Dedifferentiated amniotic fluid mesenchymal stem cell (primary cell): Measurements from ENCODE around the gene CPNE4.
"Not testable (repeated sequence)": the region's sequence is repeated elsewhere in the genome, so short reads cannot be mapped to it uniquely, and the experiment has no call there.

Source experiments
- DNase-seq: peaks from one replicate; pipeline ENCODE4 v3.0.0-alpha.2; 2016; ENCODE audit errors: extremely low spot score

Gene CPNE4

GRCh38 chr3:131535596-131535995 lies 499.2 kb downstream of the CPNE4 start:
- DNase-seq = no peak

- DNase-seq = no peak
Observed at GRCh38 chr3:131535131-131535530, 499.7 kb downstream of the CPNE4 start.

DNA sequence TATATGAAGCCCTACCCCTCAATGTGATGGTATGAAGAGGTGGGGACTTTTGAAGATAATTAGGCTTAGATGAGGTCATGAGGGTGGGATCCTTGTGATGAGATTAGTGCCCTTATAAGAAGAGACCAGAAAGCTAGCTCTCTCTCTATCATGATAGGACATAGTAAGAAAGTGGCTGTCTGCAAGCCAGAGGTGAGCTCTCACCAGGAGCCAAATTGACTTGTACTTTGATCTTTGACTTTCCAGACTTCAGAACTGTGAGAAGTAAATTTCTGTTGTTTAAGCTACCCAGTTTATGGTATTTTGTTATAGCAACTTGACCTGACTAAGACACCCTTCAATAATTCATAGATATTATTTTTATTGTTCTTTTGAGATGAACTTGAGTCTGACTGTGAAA lies 502.2 kb downstream of the CPNE4 start:
- no peak for DNase-seq

- DNase-seq = no peak
Observed at GRCh38 chr3:131530843-131531242, 504.0 kb downstream of the CPNE4 start.

DNA sequence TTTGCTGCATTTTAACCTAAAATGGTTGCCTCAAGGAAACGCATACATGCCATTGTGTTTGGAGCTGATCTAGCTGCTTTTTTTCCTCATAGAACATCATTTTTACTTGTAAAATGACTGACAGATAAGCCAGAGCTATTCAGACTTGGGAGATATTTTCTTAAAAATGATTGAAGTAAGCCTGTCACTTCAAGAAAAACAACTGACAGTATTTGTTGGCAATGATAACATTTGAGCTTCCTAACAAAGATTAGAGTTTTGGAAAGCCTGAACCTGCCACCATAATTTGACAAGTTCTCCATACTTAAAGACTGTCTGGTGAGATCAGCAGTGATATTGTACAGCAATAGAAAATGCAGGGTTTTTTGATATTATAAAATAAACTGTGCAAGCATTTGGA lies 504.4 kb downstream of the CPNE4 start:
- no peak for DNase-seq

DNA sequence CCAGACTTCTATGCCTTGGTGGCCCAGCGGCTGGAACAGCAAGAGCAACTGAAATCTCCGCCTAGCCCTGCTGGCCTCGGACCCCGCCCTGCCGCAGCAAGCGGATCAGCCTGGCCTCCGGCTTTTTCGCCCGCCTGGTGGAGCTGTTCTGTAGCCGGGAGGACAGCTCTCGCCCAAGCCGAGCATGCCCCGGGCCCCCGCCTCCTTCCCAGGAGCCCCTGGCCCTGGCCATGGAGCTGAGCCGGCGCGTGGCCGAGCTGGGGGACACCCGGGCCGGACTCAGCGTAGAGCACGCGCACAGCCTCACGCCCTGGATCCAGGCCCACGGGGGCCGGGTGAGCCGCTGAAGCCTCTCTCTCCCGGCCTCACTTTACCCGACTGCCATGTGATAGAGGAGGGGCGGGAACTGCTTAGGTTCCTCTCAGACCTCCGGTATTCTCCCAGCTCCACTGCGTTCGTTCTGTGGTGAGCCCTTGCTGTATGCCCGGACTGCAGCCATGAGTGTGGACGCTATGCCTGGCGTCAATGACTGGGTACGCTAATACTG lies 507.9 kb downstream of the CPNE4 start:
- no peak for DNase-seq

- DNase-seq = no peak
Observed at GRCh38 chr3:131518680-131519079, 516.1 kb downstream of the CPNE4 start.

DNA sequence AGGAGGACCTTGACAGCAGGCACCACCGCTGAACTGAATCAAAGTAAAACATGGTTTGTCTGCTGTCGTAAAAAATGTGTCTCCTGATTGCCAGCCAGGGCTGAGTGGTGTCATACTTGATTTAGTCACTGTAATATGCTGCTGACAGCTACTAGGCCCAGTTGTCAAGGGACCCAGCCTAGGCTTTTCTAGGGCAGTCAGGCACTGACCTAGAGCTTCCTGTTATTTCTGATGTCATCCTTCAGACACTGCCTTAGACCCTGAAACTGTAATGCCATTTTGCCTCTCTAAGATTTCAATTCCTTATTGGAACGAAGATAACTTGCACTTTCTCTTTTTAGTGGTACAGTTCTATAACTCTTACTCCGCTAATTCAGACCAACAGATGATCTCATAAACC lies 529.4 kb downstream of the CPNE4 start:
- DNase-seq = no peak

GRCh38 chr3:131503320-131503635 lies 531.5 kb downstream of the CPNE4 start:
- DNase-seq = no peak

- peak; percentile 84 for DNase-seq
Observed at GRCh38 chr3:131502530-131503319, 532.1 kb downstream of the CPNE4 start, which contains the start of gene MRPL3. Gene MRPL3, minus strand, starts transcription at chr3:131502971. Its CDS starts 150 bp downstream, at chr3:131502821.

DNA sequence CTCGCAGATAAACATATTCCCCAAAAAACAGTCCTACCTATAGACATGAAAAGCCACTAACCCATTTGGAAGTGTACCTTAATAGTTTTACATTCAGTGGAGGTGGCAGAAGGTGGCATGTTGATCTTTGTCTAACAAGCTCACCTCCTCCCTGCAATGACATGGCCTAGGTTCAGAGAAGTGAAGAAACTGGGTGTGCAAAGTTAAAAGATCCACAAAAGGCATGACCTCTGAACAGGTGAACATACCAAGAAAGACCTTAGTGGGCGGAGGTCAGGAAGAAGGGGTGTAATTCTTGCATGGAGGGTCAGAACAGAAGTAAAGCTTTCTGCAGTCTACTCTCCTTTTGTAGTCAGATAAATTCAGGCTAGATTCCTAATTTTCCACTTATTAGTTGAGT lies 532.9 kb downstream of the CPNE4 start:
- no peak for DNase-seq

DNA sequence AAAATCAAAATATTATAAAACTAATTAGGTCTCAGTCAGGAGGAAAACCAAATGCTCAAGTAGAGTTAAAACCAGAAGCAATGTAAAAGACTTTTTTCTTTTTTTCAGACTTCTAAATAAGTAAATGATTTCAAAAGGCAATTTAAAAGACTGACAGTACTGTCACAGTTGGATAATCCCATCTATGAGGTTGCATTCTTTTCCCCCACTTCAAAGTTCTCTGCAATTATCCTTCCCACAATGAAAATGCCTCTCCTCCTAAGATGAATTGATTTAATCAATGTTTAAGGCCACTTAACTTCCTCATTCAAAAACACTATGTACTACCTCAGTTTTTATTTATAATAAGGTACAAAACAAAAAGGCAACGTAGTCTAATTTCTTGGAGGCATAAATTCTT lies 540.1 kb downstream of the CPNE4 start:
- DNase-seq = no peak

GRCh38 chr3:131491775-131492174 lies 543.0 kb downstream of the CPNE4 start:
- DNase-seq = no peak

DNA sequence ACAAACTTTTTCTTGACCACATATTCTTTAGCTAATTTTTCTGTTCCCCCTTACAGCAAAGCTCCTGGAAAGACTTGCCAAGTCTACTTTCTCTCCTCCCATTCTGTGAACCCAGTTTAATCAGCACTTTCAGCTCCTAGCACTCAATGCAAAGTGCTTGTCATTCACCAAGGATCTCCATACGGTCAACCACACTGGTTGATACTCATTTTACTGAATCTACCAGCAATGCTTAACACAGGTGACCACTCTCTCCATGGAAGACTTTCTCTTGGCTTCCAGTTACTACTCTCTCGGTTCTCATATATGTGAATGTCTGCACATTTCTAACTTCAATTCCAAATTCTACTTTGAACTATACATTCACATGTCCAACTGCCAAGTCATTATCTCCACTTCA lies 543.7 kb downstream of the CPNE4 start:
- no peak for DNase-seq

- DNase-seq = not testable (repeated sequence)
Observed at GRCh38 chr3:131486545-131486944, 548.3 kb downstream of the CPNE4 start.

DNA sequence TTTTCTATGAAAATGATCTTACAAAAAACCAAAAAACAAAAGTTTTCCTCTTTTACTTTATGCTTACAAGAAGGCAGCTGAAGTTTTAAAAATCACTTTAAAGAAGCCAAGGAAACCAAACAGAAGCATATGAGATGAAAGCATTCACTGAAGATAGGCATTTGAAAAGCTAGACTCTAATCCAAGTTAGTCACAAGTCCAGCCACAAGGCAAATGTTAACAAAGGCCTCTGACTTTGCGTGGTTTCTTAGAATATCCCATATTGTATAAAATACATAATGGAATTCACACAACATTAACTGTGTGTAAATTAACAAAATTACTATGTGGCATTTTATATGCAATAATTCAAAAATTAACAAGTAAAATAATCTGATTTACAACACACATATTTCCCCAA lies 549.7 kb downstream of the CPNE4 start:
- no peak for DNase-seq

DNA sequence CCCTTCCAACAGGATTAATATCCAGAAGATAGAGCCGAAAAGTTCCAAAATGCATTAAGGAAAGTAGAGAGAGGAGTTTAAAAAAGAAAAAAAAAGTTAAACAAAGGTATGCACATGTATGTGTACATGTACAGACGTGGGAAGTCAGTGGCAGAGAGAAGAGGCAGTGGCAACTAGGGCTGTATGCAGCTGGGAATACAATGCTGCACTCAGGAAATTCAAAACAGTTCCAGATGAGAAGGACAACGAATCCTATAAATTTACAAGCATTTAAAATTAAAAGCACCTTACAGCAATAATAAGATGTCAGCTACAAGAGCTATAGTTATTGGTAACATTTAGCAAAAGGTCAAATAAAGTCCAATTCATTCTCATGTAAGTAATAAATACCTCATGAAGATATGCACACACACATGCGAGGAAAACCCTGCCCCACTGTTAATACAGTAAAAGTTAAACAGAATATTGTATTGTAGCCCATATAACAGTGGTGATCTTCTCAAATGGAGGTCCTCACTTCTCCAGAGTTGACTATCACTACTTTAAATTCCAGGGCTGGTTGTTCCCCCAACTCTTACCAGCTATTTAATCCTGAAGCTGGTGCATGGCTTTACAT lies 550.2 kb downstream of the CPNE4 start:
- no peak for DNase-seq
